DMS53 treated with DMSO at 0.1 percent for 48 hours (cell line): ENCODE data around the gene RSPO1.

Source experiments
- DNase-seq: peaks from one replicate; lab custom pipeline; 2025; ENCODE audit not compliant: unreplicated experiment; lab: John Stamatoyannopoulos, UW

The RSPO1 gene

GRCh38 chr1:37657620-37658412 lies 23.1 kb upstream of the RSPO1 start:
- no peak for DNase-seq

DNA sequence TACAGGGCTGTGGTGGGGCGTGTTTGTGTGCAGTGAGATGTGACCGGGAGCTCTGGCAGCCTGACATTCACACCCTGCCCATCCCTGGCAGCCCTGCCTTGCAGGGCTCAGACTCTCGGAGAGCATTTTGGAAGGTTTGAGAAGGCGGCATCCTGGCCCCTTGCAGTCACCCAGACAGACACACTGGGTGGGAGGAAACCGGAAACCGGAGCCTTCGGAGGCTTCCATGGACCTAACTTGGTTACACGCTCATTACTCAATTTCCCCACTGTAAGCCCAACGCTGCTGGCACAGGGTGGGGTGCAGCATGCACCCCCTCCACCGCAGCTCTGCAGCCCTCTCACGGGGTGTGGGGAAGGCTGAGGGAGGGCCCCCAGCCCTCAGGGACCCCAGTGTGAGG lies 22.2 kb upstream of the RSPO1 start:
- no peak for DNase-seq

DNA sequence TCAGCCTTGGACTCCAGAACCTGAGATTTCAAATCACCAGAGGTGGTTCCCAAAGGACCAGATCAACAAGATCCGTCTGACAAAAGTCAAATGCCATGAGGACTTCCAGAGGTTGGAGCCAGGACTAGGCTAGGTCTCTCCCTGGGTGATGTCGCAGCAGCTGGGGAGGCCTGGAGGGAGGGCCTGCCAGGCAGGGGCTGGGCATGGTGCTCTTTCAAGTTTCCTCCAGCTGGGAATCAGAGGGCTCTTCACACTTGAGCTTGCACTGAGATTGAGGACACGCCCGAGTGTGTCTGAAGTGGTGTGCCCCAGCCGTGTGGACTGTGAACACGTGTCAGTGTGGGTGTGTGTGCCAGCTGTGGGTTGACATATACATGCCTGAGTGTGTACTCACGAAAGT lies 21.3 kb upstream of the RSPO1 start:
- no peak for DNase-seq

DNA sequence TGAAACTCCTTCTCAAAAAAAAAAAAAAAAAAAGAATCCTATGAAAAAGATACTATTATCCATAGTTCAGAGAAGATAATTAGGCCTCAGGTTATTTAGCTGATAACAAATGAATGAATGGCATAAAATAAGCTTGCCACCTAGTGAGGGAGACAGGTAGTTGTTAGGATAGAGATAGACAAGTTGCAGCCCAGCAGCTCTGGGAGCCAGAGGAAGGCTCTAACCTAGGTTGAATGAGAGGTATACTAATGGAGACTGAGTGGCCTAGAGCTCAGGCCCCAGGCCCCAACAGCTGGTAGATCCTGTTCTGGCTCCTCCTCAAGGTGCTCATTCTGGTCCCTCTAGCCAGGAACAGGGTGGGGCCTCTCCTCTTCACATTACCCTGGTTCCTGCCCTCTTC lies 20.6 kb upstream of the RSPO1 start:
- DNase-seq = no peak

- DNase-seq = no peak
These were observed 19.2 kb upstream of the RSPO1 start for GRCh38 chr1:37653906-37654305.

DNA sequence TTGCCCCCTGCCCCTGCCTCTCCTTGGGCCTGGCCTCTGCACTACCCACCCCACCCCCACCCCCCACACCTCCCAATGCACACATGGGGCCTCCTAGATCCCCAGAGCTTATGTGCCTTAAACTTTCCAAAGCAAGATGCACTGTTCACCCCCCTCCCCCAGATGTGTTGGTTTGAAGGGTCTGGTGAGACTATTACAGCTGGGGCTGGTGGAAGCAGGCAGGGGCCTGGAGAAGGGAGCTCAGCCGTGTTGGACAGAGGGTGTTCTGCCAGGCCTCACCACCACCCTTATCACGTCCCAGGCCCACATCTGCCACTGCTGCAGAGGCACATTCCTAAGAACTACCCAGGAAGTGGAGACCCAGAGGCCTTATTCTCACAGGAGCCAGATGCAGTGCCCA lies 18.3 kb upstream of the RSPO1 start:
- DNase-seq = no peak

DNA sequence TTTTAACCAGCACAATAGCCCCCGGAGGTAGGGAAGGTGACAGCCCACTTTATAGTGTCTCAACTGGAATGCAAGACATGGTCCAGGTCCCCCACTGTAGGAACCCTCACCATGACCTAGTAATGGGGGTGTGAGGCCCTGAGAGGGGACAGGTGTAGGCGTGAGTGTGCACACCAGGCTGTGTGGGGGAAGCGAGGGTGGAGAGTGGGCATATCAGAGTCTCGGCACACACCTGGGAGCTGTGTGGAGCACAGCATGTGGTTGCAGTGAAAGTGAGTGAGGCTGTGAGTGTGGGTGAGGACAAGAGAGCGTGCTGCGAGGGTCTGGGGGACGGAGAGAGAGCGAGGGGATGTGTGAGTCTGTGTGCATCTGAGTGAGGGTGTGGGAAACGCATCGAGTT lies 17.1 kb upstream of the RSPO1 start:
- DNase-seq = no peak

DNA sequence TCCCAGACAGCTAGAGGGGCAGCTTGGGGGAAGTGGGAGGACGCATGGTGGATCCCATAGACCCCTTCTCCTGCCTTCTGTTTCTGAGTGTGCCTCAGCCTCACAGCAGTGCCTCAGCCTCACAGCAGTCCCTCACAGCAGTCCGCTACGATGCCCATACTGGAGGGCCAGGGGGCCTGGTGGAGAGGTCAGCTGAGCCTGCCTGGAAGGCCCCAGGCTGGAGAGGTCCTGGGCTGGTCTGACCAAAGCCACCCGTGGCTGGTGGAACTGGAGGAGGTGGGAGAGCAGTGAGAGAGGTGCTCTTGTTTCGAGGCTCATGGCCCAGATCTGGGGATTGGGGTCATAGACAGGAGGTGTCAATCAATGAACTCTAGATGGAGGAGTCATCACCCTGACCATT lies 16.0 kb upstream of the RSPO1 start:
- DNase-seq = no peak

DNA sequence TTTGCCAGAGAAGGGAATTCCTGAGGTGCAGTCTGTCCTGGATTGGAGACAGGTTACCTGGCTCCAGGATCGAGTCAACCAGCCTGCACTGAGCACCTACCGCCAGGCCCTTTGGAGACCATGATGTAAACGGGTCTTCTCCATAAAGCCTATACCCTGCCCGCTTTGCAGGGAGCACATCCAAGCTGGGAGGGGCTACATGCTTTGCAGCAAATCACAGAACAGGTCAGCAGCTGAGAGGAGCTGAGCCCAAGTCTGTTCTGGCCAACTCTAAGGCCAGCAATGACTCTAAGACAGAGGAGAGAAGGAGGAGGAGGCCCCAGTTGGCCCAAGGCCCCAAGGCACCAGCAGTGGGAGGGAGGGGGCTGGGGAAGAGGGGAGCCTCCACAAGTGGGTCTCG lies 15.5 kb upstream of the RSPO1 start:
- no peak for DNase-seq

DNA sequence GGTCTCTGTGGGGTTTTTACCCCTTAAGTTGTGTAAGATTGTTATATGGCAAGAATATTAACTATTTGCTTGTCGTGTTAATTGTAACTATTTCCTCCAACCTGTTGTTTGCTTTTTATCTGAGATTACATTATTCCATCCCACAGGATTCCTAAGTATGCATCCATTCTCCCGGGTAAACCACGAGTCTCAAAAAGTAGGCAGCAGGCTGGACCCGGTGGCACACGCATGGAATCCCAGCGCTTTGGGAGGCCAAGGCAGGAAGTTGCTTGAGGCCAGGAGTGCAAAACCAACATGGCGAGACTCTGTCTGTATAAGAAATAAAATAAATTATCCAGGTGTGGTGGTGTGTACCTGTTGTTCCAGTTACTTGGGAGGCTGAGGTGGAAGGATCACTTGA lies 12.6 kb upstream of the RSPO1 start:
- DNase-seq = no peak

DNA sequence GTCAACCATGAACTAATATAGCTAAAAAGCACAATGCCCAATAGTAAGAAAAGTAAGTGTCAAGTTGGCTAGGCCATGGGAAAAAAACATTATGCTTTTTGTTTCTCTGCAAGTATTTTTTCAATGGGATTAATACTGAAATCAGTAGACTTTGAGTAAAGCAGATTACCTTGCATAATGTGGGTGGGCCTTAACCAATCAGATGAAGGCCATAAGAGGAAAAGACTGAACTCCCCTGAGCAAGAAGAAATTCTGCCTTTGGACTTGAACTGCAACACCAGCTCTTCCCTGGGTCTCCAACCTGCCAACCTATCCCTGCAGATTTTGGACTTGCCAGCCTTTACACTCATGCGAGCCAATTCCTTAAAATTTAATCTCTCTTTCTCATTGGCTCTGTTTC lies 6.4 kb upstream of the RSPO1 start:
- no peak for DNase-seq

- no peak for DNase-seq
These were observed 1.7 kb upstream of the RSPO1 start for GRCh38 chr1:37636435-37636834.

- DNase-seq = no peak
These were observed 555 bp upstream of the RSPO1 start for GRCh38 chr1:37634992-37635902.

DNA sequence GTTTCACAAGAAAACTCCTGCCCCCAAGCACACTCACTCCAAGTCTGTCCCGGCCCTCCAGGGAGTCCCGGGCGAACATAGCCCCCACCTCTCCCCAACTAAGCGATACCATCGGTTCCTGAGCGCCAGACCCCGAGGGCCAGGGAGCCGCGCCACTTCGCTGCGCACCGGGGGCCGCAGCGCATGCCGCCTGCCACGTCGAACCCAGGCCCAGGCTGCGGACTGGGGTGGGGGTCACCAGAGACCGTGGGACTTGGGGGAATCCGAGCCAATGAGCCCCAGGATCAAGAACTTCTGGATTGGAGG lies 801 bp downstream of the RSPO1 start:
- DNase-seq = no peak

DNA sequence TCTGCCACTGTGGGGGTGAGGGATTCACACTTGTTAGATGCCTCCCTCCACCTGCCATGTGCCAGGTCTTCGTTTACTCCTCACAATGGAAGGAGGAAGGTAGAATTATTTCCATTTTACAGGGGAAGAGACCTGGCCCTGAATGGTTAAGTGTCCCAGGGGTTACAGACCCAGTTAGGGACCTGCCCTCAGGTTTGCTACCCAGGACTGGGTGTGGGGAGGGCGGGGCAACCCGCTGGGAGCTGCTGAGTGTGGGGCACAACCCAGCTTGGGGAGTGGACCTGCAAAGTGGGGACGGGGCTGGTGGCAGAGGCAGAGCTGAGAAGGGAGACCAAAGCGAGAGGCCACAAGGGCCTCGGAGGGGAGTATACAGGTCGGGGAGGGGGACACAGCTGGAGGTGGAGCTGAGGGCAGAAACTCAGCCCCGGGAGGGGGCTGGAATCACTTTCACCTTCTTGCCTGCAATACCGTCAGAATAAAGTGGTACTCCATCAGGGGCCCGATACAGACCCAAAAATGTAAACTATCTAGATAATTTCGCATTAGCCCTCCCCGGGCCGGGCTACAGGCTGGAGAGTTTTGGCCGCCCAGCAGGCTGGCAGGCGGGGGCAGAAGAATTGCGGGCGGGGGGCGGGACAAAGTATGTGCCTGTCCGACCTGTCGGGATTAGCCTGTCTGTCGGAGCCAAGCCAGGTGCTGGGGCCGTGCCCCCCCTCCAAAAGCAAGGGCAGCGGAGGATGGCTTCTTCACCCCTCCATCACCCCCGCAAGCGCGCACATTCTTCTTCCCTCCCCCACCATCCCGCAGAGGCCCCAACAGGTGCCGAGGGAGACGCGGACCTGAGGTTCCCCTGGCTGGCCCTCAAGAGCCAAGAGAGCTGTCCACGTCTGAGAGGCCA lies 1.4 kb downstream of the RSPO1 start:
- DNase-seq = no peak

DNA sequence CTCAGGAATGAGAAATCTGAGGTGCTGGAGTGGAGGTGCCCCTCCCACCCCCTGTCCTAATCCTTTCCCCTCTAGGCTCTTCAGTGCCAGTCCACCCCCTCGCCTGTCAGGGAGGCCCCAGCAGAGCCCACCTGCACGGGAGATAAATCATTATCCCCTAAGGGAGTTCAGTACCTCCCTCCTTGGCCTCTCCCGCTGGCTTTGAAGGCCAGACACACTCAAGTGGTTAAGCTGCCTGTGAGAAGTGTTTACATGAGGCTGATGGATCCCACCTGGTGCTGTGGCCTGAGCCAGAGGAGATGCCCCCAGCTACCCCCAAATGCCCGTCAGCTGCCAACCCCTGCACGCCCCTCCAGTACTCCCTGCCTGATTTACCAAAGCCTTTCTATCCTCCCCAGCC lies 3.7 kb downstream of the RSPO1 start:
- DNase-seq = no peak

- no peak for DNase-seq
These were observed 4.2 kb downstream of the RSPO1 start for GRCh38 chr1:37630426-37631028.

DNA sequence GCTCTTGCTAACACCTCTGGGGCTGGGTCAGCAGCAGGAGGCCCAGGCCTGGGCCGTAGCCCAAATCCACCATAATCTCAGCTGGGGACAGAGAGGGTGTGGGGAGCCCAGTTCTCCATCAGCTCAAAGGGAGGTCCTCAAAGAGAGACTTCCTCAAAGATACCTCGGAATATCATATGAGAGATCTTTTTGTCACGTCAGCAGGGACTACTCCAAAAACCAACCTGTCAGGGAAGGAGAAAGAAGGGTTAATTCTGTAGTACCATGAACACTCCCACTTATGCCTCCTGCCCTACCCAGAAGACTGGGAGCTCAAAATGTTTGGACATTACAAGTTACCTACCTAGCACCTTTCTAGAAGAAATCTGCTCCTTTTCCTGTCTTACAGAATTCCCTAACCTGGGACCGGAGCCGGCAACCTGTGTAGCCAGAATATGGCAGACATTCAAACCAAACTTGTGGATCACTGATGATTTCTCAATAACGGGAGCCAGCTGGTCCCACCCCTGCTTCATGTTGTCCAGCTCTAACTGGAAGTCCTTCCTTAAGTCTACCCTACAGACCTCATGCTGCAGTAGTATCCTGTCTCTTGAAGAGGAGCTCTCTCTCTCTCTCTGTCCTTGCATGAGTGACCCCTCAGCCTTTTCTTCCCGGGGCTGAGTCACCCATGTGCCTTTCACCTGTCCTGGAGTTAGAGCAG lies 4.8 kb downstream of the RSPO1 start:
- no peak for DNase-seq

DNA sequence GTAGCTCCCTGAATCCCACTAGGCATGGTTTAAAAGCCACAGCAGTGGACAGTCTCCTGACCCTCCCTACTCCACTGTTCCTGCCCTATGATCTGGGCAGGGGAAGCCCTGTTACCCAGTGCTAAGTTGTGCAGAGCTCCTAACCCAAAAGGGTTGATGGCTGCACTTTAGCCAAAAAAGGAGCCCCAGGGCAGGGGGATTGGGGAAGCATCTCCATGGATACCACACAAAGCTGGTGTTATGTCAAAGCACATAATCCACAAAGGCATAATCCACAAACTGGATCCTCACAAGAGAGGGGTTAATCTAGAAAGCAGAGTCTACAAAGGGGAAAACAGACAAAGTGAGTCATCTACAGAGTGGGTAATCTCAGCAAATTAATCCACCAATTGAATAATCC lies 5.7 kb downstream of the RSPO1 start:
- no peak for DNase-seq

- no peak for DNase-seq
These were observed 6.6 kb downstream of the RSPO1 start for GRCh38 chr1:37628026-37628556.
